A204.1 (cell line): ENCODE results near the gene CHAT.

ENCODE experiments used
- FAIRE-seq: peaks from 2 replicates; lab custom pipeline; 2012; peaks lifted over from hg19 to GRCh38; lab: Jason Lieb, UNC

The CHAT gene

GRCh38 chr10:49688920-49689319 lies 75.1 kb downstream of the CHAT start:
- no peak for FAIRE-seq

- FAIRE-seq, result no peak
Measured at GRCh38 chr10:49689882-49690510, 76.2 kb downstream of the CHAT start.

DNA sequence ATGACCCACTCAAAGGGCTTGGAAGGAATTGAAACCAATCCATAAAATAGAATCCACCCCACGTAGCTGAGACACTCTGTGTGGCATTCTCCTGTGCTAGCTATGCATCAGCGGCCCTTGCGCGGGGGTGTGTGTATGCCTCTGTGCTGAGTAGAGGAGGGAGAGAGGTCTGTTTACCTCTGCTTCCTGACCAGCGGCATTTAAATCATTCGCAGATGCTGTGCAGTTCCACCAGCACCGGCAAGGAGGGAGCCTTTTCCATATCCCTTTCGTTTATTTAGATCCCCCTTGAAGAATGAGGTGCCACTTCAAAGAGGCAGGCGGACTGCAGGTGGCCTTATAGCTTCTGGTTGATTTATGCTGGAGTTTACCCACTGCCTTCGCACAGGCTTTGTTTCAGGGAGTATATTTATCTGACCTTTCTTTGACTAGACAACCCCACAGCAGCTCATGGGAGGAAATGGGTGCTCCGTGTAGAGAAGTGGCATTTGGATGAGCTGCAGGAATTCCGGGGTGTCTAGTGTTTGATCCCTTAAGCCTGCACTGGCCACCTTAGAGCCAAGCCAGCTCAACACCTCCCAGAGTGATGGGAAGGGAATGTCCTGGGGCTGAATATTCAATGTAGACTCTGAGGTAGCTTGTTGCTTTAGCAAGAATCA lies 77.0 kb downstream of the CHAT start:
- FAIRE-seq, result no peak

DNA sequence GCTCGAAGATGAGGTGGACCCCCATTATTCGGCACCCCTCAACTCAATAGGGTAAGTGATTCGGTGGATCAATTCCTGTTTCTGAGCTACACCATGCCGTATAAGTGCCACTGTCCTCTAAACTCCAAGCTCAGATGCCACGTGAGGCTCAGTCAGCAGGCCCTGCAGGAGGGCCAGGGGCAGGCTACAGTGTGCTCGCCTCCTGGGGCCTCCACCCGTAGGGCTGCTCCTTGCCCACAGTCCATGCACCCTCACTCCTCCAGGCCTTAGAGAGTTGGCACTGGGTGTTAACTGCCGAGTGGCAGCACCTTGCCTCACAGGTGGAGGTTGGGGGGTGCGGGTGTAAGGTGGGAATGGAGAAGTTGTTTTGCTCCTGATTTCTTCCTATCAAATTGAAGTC lies 77.8 kb downstream of the CHAT start:
- no peak for FAIRE-seq

- no peak for FAIRE-seq
Measured at GRCh38 chr10:49694466-49694865, 80.6 kb downstream of the CHAT start.

DNA sequence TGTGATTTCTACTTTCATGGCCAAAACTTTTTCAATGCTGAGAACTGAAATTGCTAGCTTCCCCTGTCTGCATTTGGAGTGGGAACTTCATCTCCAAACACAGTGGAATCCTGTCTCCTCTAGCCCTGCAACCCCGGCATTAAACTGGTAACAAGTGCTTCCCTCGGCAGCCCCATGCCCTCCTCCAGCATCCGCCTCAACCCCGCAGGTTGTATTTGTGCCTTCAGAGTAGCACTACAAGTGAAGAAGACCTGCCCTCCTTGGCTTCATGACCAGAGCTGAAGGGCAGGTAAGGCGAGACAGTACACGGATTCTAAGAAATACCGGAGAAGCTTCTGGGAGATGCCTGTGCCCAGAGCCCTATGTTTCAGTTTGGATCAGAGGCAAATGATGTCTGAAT lies 82.5 kb downstream of the CHAT start:
- FAIRE-seq, result no peak

DNA sequence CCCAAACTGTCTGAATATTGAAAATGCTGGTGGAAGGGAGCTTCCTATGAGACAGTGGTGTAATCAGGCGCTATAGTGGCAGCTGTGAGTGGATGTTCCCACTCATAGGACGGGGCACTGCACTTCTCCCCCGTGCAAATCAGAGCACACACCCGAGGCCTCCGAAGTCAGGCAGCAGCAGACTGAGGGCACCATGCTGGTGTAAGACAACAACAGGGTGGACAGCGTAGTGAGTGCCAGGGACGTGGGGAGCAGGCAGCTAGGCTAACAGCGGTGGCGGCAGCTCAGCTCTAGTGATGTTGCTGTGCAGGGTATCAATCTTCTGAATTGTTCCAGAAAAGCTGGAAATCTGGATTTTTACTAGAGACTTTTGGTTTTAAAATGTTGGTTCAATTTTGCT lies 84.8 kb downstream of the CHAT start:
- no peak for FAIRE-seq

GRCh38 chr10:49700211-49700610 lies 86.4 kb downstream of the CHAT start:
- FAIRE-seq, result no peak

- FAIRE-seq, result no peak
Measured at GRCh38 chr10:49700997-49701396, 87.2 kb downstream of the CHAT start.

- no peak for FAIRE-seq
Measured at GRCh38 chr10:49707585-49707984, 93.7 kb downstream of the CHAT start.

- FAIRE-seq, result no peak
Measured at GRCh38 chr10:49709934-49710333, 96.1 kb downstream of the CHAT start.

- FAIRE-seq, result no peak
Measured at GRCh38 chr10:49710966-49711365, 97.1 kb downstream of the CHAT start.

GRCh38 chr10:49711481-49711880 lies 97.6 kb downstream of the CHAT start:
- FAIRE-seq, result no peak

DNA sequence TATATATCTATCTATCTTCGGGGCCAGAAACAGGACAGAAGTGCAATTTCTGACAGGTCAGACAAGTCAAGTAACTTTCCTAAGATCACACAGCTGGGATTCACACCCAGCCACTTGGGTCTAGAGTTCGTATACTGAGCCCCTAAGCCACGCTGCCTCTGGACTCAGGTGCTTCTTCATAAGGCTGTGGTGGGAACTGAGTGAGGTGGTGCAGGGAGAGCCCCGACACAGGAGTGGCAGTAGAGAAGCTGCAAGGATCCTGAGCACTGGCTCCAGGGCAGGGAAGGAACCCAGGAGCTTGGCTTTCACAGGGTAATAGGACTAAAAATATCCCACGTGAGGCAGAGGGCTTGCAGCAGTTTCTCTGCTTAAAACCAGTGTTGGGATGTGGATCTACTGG lies 99.4 kb downstream of the CHAT start:
- FAIRE-seq, result no peak
